HCT116 (cell line): Measurements from ENCODE around the gene LIMK2.

Source experiments
- CBX3 ChIP-seq: IDR thresholded peaks from 2 replicates; pipeline ENCODE4 v1.6.1; 2012; ENCODE audit warnings: low read depth
- EGR1 ChIP-seq: IDR thresholded peaks from 2 replicates; pipeline ENCODE4 v1.6.1; 2012; ENCODE audit warnings: low read depth
- EZH2phosphoT487 ChIP-seq: fragments of 200-600 bp; IDR thresholded peaks from 2 replicates; pipeline ENCODE4 v1.6.1; 2018; ENCODE audit warnings: antibody characterized with exemption, borderline replicate concordance
- JUND ChIP-seq: IDR thresholded peaks from 2 replicates; pipeline ENCODE4 v1.6.1; 2012
- POLR2A ChIP-seq: IDR thresholded peaks from 2 replicates; pipeline ENCODE4 v1.7.0; 2011; ENCODE audit warnings: borderline replicate concordance; ENCODE audit not compliant: insufficient read depth, insufficient read length; ENCODE audit errors: extremely low read depth
- RAD21 ChIP-seq: IDR thresholded peaks from 2 replicates; pipeline ENCODE4 v1.6.1; 2012; ENCODE audit warnings: low read depth, mild to moderate bottlenecking
- SP1 ChIP-seq: IDR thresholded peaks from 2 replicates; pipeline ENCODE4 v1.6.1; 2012; ENCODE audit warnings: low read depth
- ZFX ChIP-seq: fragments of 450-650 bp; IDR thresholded peaks from 2 replicates; pipeline ENCODE4 v1.6.1; 2017
- TF ChIP-seq, protein P1 (sequence below), 3 experiments: fragments of 200-600 bp in 1 of 3; sonication (generic) in 1 of 3; IDR thresholded peaks in 2 of 3; conservative IDR thresholded peaks in 1 of 3; 2 replicates each; pipeline ENCODE4 v1.5.1; 2012 to 2017; ENCODE audit warnings: low read depth in 2 of 3, low read length in 2 of 3, antibody characterized with exemption in 1 of 3, borderline replicate concordance in 1 of 3, control low read depth in 1 of 3, mild to moderate bottlenecking in 1 of 3, mixed read lengths in 1 of 3, mixed run types in 1 of 3, moderate library complexity in 1 of 3; ENCODE audit not compliant: insufficient read depth in 1 of 3
- TF ChIP-seq, protein P2 (sequence below): IDR thresholded peaks from 2 replicates; pipeline ENCODE4 v1.6.1; 2012
- TF ChIP-seq, protein P3 (sequence below): IDR thresholded peaks from 2 replicates; pipeline ENCODE4 v1.6.1; 2011; ENCODE audit warnings: mild to moderate bottlenecking, low read length, moderate library complexity; ENCODE audit not compliant: insufficient replicate concordance; ENCODE audit errors: extremely low read depth
- TF ChIP-seq, protein P4 (sequence below): IDR thresholded peaks from 2 replicates; pipeline ENCODE4 v1.6.1; 2012

DNA sequence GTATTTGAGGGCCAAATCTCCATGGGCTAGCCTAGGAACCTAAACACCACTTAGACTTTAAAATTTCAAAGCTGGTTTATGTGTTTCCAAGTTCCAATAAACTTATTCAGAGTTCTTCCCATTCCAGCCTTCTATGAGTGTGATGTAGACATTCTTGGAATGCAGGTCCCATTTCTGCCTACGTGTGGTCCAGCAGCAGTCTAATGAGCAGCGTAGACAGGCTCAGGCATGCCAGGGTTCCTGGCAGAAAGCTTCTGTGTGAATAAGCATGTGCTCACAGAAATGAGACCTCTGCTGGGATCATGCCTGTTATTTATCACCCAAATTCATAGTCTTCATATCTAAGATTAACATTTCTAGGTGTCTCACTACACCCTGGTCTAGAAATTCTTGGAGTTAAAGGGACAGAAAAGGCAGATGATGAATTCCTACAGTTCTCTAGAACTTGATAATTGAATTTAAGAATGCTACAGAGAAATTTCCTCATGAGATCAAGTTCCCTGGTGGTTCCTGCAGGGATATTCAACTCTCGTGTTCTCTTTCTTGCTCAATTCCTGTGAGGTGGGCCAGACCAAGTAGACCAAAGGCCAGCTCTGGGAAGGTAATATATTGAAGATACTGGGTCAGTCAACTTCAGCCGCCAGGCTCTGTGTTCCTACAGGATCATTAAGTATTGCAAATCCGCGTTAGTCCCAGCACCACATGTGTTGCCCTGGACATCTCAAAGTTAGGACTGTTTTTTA is 34.5 kb upstream of the LIMK2 start:
- TF ChIP-seq POLR2A (no peak), EZH2phosphoT487 (no peak), SP1 (peak; percentile 33; the same call in 1 of the 2 replicates), RAD21 (no peak), ZFX (no peak), EGR1 (no peak), JUND (no peak), CBX3 (no peak)
- TF ChIP-seq, protein P1, sequence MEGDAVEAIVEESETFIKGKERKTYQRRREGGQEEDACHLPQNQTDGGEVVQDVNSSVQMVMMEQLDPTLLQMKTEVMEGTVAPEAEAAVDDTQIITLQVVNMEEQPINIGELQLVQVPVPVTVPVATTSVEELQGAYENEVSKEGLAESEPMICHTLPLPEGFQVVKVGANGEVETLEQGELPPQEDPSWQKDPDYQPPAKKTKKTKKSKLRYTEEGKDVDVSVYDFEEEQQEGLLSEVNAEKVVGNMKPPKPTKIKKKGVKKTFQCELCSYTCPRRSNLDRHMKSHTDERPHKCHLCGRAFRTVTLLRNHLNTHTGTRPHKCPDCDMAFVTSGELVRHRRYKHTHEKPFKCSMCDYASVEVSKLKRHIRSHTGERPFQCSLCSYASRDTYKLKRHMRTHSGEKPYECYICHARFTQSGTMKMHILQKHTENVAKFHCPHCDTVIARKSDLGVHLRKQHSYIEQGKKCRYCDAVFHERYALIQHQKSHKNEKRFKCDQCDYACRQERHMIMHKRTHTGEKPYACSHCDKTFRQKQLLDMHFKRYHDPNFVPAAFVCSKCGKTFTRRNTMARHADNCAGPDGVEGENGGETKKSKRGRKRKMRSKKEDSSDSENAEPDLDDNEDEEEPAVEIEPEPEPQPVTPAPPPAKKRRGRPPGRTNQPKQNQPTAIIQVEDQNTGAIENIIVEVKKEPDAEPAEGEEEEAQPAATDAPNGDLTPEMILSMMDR (IDR thresholded peaks at IDR 0.05 in 2 of 3, conservative IDR thresholded peaks at IDR 0.05 in 1 of 3; ENCODE audit: borderline replicate concordance in 1 of 3, insufficient read depth in 1 of 3, low read depth in 2 of 3, low read length in 2 of 3), result no peak
- TF ChIP-seq, protein P2, sequence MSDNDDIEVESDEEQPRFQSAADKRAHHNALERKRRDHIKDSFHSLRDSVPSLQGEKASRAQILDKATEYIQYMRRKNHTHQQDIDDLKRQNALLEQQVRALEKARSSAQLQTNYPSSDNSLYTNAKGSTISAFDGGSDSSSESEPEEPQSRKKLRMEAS, result no peak; the same call in 1 of the 2 replicates
- TF ChIP-seq, protein P3, sequence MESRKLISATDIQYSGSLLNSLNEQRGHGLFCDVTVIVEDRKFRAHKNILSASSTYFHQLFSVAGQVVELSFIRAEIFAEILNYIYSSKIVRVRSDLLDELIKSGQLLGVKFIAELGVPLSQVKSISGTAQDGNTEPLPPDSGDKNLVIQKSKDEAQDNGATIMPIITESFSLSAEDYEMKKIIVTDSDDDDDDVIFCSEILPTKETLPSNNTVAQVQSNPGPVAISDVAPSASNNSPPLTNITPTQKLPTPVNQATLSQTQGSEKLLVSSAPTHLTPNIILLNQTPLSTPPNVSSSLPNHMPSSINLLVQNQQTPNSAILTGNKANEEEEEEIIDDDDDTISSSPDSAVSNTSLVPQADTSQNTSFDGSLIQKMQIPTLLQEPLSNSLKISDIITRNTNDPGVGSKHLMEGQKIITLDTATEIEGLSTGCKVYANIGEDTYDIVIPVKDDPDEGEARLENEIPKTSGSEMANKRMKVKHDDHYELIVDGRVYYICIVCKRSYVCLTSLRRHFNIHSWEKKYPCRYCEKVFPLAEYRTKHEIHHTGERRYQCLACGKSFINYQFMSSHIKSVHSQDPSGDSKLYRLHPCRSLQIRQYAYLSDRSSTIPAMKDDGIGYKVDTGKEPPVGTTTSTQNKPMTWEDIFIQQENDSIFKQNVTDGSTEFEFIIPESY, result no peak
- TF ChIP-seq, protein P4, sequence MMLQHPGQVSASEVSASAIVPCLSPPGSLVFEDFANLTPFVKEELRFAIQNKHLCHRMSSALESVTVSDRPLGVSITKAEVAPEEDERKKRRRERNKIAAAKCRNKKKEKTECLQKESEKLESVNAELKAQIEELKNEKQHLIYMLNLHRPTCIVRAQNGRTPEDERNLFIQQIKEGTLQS, result no peak
